ENCODE results near the gene CDC34.

- 0 out of 2 replicates have a peak, but pooled peaks have one; percentile 58 for TF ChIP-seq NR3C1 (CRISPR knock-in tag; IDR thresholded peaks at IDR 0.05)
- TF ChIP-seq RAD21 (CRISPR knock-in tag; conservative IDR thresholded peaks at IDR 0.05 in 1 of 2, IDR thresholded peaks at IDR 0.05 in 1 of 2) = no peak
- TF ChIP-seq HDGF (IDR thresholded peaks at IDR 0.05) = no peak
- TF ChIP-seq FOXP1 (CRISPR knock-in tag; IDR thresholded peaks at IDR 0.05) = peak; percentile 64; the same call in 1 of the 2 replicates
- TF ChIP-seq USF1 (CRISPR knock-in tag; IDR thresholded peaks at IDR 0.05) = no peak
- TF ChIP-seq THRAP3 (IDR thresholded peaks at IDR 0.05; ENCODE audit: borderline replicate concordance) = no peak
- no peak for TF ChIP-seq RBM34 (IDR thresholded peaks at IDR 0.05; ENCODE audit: borderline replicate concordance, insufficient read depth, low read length)
- TF ChIP-seq NR2C1 (IDR thresholded peaks at IDR 0.05) = peak; percentile 96
- peak; percentile 95 for TF ChIP-seq NR2C1 (tag; IDR thresholded peaks at IDR 0.05)
- no peak for TF ChIP-seq CTCF (IDR thresholded peaks at IDR 0.05 in 2 of 3, conservative IDR thresholded peaks at IDR 0.05 in 1 of 3; ENCODE audit: insufficient read depth in 2 of 3, low read depth in 1 of 3, low read length in 3 of 3)
- no peak for TF ChIP-seq PBX2 (CRISPR knock-in tag; IDR thresholded peaks at IDR 0.05; ENCODE audit: low read depth)
- TF ChIP-seq PBX2 (tag; conservative IDR thresholded peaks at IDR 0.05; ENCODE audit: low read depth) = peak; percentile 29; the same call in 1 of the 2 replicates
- no peak for TF ChIP-seq MAFK (IDR thresholded peaks at IDR 0.05; ENCODE audit: low read length)
- peak; percentile 60; the same call in 1 of the 2 replicates for TF ChIP-seq POLR2AphosphoS5 (IDR thresholded peaks at IDR 0.05; ENCODE audit: control insufficient read depth, insufficient read depth, low read depth, low read length)
- TF ChIP-seq ZNF609 (CRISPR knock-in tag; IDR thresholded peaks at IDR 0.05; ENCODE audit: borderline replicate concordance) = no peak
These were observed 24.0 kb upstream of the CDC34 start, which contains the start of gene TPGS1 for GRCh38 chr19:507286-508203.

Data from K562 (cell line).